ENCODE results near the gene KAZALD1. TPM values are rescaled to one million over a fixed set of nuclear protein-coding genes. Genes with fewer than 3 reads are reported as not detected.

KAZALD1 gene
- total RNA-seq, 1 donor from 2014 or later, result 8.1 TPM

DNA sequence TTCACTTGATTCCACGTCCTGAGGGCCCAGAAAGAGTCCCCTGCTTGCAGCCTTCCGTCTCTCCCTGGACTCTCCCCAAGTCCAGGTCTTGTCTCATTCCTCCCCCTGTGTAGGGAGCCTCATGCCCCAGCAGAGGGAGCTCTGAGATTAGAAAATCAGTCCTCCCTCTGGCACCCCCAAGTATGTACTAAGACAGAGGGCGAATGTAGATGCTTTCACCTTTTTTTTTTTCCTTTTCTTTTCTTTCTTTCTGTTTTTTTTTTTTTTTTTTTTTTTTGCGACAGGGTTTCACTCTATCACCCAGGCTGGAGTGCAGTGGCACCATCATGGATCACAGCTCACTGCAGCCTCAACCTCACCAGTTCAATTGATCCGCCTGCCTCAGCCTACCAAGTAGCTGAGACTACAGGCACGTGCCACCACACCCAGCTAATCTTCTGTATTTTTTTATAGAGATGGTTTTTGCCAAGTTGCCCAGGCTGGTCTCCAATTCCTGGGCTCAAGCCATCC, 20.5 kb upstream of the KAZALD1 start:
- peaks cover 4% of the 10 kb centered on the region for H3K27me3 Mint-ChIP-seq (ENCODE audit: low read depth, unreplicated experiment)
- H3K79me2 ChIP-seq (ENCODE audit: insufficient read depth, low read length), result no peaks in the 10 kb centered on the region
- H3K4me3 Mint-ChIP-seq (ENCODE audit: unreplicated experiment), result peak overlapping the region; percentile 16
- peaks cover 14% of the 10 kb centered on the region for H3K4me1 ChIP-seq (ENCODE audit: insufficient read depth, low read length)
- FAIRE-seq, result no peak
- no peaks in the 10 kb centered on the region for H3K9me3 ChIP-seq (ENCODE audit: insufficient read depth, low read depth, low read length)
- no peak overlapping the region for H3K27ac ChIP-seq (ENCODE audit: low read depth, low read length)
- no peaks in the 10 kb centered on the region for H3K27me3 ChIP-seq (ENCODE audit: insufficient read depth, low read length)
- peaks cover 14% of the 10 kb centered on the region for H3K4me1 Mint-ChIP-seq (ENCODE audit: low read depth, unreplicated experiment)
- peaks cover 34% of the 10 kb centered on the region for H3K36me3 ChIP-seq (ENCODE audit: insufficient read depth, low read length)
- peak overlapping the region; percentile 81 for H3K27ac Mint-ChIP-seq (ENCODE audit: unreplicated experiment)
- H3K36me3 Mint-ChIP-seq (ENCODE audit: low read depth, unreplicated experiment), result peaks cover 23% of the 10 kb centered on the region
- H3K4me3 ChIP-seq (ENCODE audit: insufficient read depth, low read depth, low read length), result no peak overlapping the region
- peak; percentile 73 for DNase-seq (ENCODE audit: low read depth)
- no peak for TF ChIP-seq EZH2 (IDR thresholded peaks at IDR 0.05; ENCODE audit: insufficient read depth, low read length)
- TF ChIP-seq, protein P1, sequence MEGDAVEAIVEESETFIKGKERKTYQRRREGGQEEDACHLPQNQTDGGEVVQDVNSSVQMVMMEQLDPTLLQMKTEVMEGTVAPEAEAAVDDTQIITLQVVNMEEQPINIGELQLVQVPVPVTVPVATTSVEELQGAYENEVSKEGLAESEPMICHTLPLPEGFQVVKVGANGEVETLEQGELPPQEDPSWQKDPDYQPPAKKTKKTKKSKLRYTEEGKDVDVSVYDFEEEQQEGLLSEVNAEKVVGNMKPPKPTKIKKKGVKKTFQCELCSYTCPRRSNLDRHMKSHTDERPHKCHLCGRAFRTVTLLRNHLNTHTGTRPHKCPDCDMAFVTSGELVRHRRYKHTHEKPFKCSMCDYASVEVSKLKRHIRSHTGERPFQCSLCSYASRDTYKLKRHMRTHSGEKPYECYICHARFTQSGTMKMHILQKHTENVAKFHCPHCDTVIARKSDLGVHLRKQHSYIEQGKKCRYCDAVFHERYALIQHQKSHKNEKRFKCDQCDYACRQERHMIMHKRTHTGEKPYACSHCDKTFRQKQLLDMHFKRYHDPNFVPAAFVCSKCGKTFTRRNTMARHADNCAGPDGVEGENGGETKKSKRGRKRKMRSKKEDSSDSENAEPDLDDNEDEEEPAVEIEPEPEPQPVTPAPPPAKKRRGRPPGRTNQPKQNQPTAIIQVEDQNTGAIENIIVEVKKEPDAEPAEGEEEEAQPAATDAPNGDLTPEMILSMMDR (IDR thresholded peaks at IDR 0.05; ENCODE audit: insufficient read depth, low read depth, low read length), result peak; percentile 82
- no peak overlapping the region for H3K4me2 ChIP-seq (ENCODE audit: low read length)
- no peak overlapping the region for H2AFZ ChIP-seq (ENCODE audit: low read depth, low read length)
- H3K9ac ChIP-seq (ENCODE audit: low read length), result no peak overlapping the region
- H3K9me3 Mint-ChIP-seq (ENCODE audit: unreplicated experiment), result no peaks in the 10 kb centered on the region
- peaks cover 47% of the 10 kb centered on the region for H4K20me1 ChIP-seq (ENCODE audit: insufficient read depth, low read length)

DNA sequence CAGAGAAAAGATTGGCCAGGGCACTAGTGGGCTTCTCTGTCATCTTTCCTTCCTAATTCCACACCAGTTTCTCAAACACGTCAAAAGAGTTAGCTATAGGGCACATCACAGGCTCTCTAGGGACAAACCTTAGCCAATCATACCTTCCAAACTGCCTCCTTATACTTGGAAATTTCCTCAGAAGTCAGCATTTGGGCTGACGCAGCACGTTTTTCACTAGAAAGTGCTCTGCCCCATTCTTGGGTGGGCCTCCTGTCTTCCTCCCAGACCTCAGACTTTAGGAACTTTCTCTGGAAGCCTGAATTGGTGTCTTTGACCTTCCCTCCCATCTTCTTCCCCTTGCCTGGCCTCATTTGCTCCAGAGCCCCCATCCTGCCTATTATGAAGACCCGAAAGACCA, 19.7 kb upstream of the KAZALD1 start:
- FAIRE-seq, result no peak
- H3K27ac Mint-ChIP-seq (ENCODE audit: unreplicated experiment), result peak overlapping the region; percentile 99
- H3K27ac ChIP-seq (ENCODE audit: low read depth, low read length), result peak overlapping the region; percentile 91

More for the DNA sequence above, 19.7 kb upstream of the KAZALD1 start:
- H3K9me3 Mint-ChIP-seq (ENCODE audit: unreplicated experiment), result no peaks in the 10 kb centered on the region
- Histone ChIP-seq H3K4me3 (ENCODE audit: insufficient read depth, low read depth, low read length) (peak overlapping the region; percentile 72), H2AFZ (ENCODE audit: low read depth, low read length) (no peak overlapping the region), H3K9me3 (ENCODE audit: insufficient read depth, low read depth, low read length) (no peaks in the 10 kb centered on the region), H3K79me2 (ENCODE audit: insufficient read depth, low read length) (no peaks in the 10 kb centered on the region), H3K36me3 (ENCODE audit: insufficient read depth, low read length) (peaks cover 28% of the 10 kb centered on the region), H3K4me1 (ENCODE audit: insufficient read depth, low read length) (peaks cover 22% of the 10 kb centered on the region), H3K4me2 (ENCODE audit: low read length) (peak overlapping the region; percentile 90), H4K20me1 (ENCODE audit: insufficient read depth, low read length) (peaks cover 39% of the 10 kb centered on the region), H3K9ac (ENCODE audit: low read length) (peak overlapping the region; percentile 90), H3K27me3 (ENCODE audit: insufficient read depth, low read length) (no peaks in the 10 kb centered on the region)
- peaks cover 16% of the 10 kb centered on the region for H3K4me1 Mint-ChIP-seq (ENCODE audit: low read depth, unreplicated experiment)
- peaks cover 12% of the 10 kb centered on the region for H3K27me3 Mint-ChIP-seq (ENCODE audit: low read depth, unreplicated experiment)
- H3K36me3 Mint-ChIP-seq (ENCODE audit: low read depth, unreplicated experiment), result peaks cover 21% of the 10 kb centered on the region
- H3K4me3 Mint-ChIP-seq (ENCODE audit: unreplicated experiment), result peak overlapping the region; percentile 87
- TF ChIP-seq, protein P1 (IDR thresholded peaks at IDR 0.05; ENCODE audit: insufficient read depth, low read depth, low read length), result no peak
- no peak for TF ChIP-seq EZH2 (IDR thresholded peaks at IDR 0.05; ENCODE audit: insufficient read depth, low read length)
- no peak for DNase-seq (ENCODE audit: low read depth)

Measured in astrocyte (in vitro differentiated cells and primary cell).